GM18511 (cell line): ENCODE results near the gene AP1B1.

Experiments used
- ATAC-seq: cut with Tn5 transposase; IDR thresholded peaks from one replicate; pipeline ENCODE4 v1.9.1; 2021; ENCODE audit warnings: mild to moderate bottlenecking, moderate library complexity; ENCODE audit not compliant: unreplicated experiment

Gene AP1B1

GRCh38 chr22:29301716-29302401, 86.5 kb downstream of the AP1B1 start:
- no peak for ATAC-seq

GRCh38 chr22:29300807-29301601, 87.4 kb downstream of the AP1B1 start:
- no peak for ATAC-seq

GRCh38 chr22:29300467-29300806, 87.9 kb downstream of the AP1B1 start:
- no peak for ATAC-seq

- ATAC-seq, result no peak
Measured at GRCh38 chr22:29299136-29299900, 89.1 kb downstream of the AP1B1 start.

GRCh38 chr22:29298641-29299040, 89.7 kb downstream of the AP1B1 start:
- no peak for ATAC-seq

GRCh38 chr22:29292379-29292778, 96.0 kb downstream of the AP1B1 start:
- ATAC-seq, result no peak

- no peak for ATAC-seq
Measured at GRCh38 chr22:29291215-29291614, 97.2 kb downstream of the AP1B1 start.

GRCh38 chr22:29290061-29290460, 98.3 kb downstream of the AP1B1 start:
- ATAC-seq, result no peak

GRCh38 chr22:29288837-29289236, 99.5 kb downstream of the AP1B1 start:
- no peak for ATAC-seq

- no peak for ATAC-seq
Measured at GRCh38 chr22:29284196-29284595, 104.2 kb downstream of the AP1B1 start.

GRCh38 chr22:29277927-29278326, 110.4 kb downstream of the AP1B1 start:
- no peak for ATAC-seq
